Nephron (organoid): ENCODE results near the gene GSN.

Source experiments
- H3K27ac Mint-ChIP-seq, 3 experiments: 2 replicates each; pipeline ENCODE4 v1.8.0; 2020; ENCODE audit warnings: mixed read lengths in 3 of 3, mild to moderate bottlenecking in 2 of 3, moderate library complexity in 1 of 3
- H3K27me3 Mint-ChIP-seq: 2 replicates; pipeline ENCODE4 v1.8.0; 2021; ENCODE audit warnings: low read depth, mild to moderate bottlenecking, moderate library complexity, mixed read lengths
- H3K36me3 Mint-ChIP-seq: 2 replicates; pipeline ENCODE4 v1.8.0; 2020; ENCODE audit warnings: low read depth, mixed read lengths
- H3K4me1 Mint-ChIP-seq: 2 replicates; pipeline ENCODE4 v1.8.0; 2020; ENCODE audit warnings: mixed read lengths
- H3K4me3 Mint-ChIP-seq, 3 experiments: 2 replicates each; pipeline ENCODE4 v1.8.0; 2020; ENCODE audit warnings: mild to moderate bottlenecking in 3 of 3, mixed read lengths in 3 of 3, moderate library complexity in 2 of 3
- H3K9me3 Mint-ChIP-seq: 2 replicates; pipeline ENCODE4 v1.8.0; 2020; ENCODE audit warnings: mixed read lengths
- TF ChIP-seq, protein P1 (sequence below), 3 experiments: fragments of 200-600 bp; sonication (generic); IDR thresholded peaks; one replicate each; pipeline ENCODE4 v1.5.0; 2021; ENCODE audit warnings: antibody characterized with exemption in 3 of 3; ENCODE audit not compliant: unreplicated experiment in 3 of 3

The GSN gene

GRCh38 chr9:121316852-121317373 lies 49.0 kb downstream of the GSN start:
- H3K36me3 Mint-ChIP-seq: peaks cover 19% of the 10 kb centered on the region
- H3K4me1 Mint-ChIP-seq: peaks cover 6% of the 10 kb centered on the region
- TF ChIP-seq, protein P1, sequence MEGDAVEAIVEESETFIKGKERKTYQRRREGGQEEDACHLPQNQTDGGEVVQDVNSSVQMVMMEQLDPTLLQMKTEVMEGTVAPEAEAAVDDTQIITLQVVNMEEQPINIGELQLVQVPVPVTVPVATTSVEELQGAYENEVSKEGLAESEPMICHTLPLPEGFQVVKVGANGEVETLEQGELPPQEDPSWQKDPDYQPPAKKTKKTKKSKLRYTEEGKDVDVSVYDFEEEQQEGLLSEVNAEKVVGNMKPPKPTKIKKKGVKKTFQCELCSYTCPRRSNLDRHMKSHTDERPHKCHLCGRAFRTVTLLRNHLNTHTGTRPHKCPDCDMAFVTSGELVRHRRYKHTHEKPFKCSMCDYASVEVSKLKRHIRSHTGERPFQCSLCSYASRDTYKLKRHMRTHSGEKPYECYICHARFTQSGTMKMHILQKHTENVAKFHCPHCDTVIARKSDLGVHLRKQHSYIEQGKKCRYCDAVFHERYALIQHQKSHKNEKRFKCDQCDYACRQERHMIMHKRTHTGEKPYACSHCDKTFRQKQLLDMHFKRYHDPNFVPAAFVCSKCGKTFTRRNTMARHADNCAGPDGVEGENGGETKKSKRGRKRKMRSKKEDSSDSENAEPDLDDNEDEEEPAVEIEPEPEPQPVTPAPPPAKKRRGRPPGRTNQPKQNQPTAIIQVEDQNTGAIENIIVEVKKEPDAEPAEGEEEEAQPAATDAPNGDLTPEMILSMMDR (IDR thresholded peaks at IDR 0.05; ENCODE audit: unreplicated experiment in 3 of 3): no peak
- H3K4me3 Mint-ChIP-seq: no peak overlapping the region
- peaks cover 3% of the 10 kb centered on the region for H3K27me3 Mint-ChIP-seq
- H3K9me3 Mint-ChIP-seq: no peaks in the 10 kb centered on the region
- peak overlapping the region in 1 of 3 experiments; percentile 52 for H3K27ac Mint-ChIP-seq

DNA sequence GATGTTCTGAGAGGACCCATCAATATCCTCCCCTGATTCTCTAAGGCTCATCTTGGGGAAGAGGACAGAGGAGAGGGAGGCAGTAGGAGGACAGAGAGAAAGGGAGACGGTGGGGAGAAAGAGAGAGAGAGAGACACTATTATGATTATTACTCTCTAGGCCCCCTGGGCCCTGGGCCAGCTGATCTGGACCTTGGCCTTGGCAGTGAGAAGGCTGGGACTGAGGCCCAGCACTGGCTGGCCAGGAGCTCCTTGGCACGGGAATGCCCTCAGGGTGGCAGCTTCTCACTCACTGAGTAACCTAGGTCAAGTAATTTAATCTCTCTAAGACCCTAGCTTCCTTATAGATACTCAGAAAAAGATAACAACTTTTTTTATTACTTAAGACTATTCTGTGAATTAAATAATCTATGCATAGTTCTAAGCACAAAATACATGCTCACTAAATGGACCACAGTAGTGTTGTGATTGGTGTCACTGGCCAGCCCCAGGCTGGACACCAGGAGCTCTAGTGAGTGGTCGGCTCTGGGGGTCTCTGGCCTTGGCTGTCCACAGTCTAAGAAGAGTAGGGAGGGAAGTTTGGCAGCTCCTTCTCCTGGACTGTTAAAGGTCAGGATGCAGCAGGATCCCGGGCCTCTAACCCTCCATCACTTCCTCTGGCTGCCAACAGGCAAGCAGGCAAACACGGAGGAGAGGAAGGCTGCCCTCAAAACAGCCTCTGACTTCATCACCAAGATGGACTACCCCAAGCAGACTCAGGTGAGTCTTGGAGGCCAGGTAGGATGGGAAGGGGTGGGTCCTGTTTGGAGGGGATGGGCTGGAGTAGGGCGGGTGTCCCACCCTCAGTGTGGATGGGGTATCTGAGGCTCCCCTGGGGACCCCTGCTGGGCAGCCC lies 50.0 kb downstream of the GSN start:
- Mint-ChIP-seq H3K9me3 (no peaks in the 10 kb centered on the region), H3K4me1 (peaks cover 6% of the 10 kb centered on the region), H3K27me3 (peaks cover 3% of the 10 kb centered on the region), H3K36me3 (peaks cover 26% of the 10 kb centered on the region), H3K4me3 (no peak overlapping the region), H3K27ac (peak overlapping the region in 1 of 3 experiments; percentile 52)
- TF ChIP-seq, protein P1 (IDR thresholded peaks at IDR 0.05; ENCODE audit: unreplicated experiment in 3 of 3): no peak

DNA sequence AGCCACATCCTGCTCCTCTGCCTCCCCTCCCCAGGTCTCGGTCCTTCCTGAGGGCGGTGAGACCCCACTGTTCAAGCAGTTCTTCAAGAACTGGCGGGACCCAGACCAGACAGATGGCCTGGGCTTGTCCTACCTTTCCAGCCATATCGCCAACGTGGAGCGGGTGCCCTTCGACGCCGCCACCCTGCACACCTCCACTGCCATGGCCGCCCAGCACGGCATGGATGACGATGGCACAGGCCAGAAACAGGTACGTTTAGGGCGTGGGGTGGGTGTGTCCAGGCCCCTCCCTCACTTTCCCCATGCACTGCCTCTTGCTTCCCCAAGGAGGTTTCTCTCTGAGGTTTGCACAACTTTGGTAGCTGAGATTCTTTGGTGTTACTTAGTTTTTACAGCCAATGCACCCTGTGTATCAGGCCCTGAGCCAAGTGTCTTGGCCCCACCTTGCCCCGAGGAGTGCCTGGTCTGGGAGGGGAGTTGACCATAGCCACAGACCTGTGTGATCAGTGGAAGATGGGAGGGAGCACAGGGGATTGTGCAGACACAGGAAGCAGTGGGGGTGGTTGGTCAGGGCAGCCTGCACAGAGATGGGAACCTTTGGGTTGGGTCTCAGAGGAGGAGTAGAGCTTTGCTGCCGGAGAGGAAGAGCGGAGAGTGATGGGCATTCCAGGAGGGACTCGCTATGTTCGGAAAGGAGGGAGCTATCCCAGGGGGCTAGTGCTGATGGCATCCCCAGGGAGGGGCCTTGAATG lies 50.8 kb downstream of the GSN start:
- no peak overlapping the region for H3K4me3 Mint-ChIP-seq
- peaks cover 6% of the 10 kb centered on the region for H3K4me1 Mint-ChIP-seq
- no peaks in the 10 kb centered on the region for H3K9me3 Mint-ChIP-seq
- peaks cover 31% of the 10 kb centered on the region for H3K36me3 Mint-ChIP-seq
- H3K27me3 Mint-ChIP-seq: peaks cover 3% of the 10 kb centered on the region
- TF ChIP-seq, protein P1 (IDR thresholded peaks at IDR 0.05; ENCODE audit: unreplicated experiment in 3 of 3): no peak
- H3K27ac Mint-ChIP-seq: peak overlapping the region in 1 of 3 experiments; percentile 45

GRCh38 chr9:121319383-121319780 lies 51.4 kb downstream of the GSN start:
- Mint-ChIP-seq H3K27me3 (peaks cover 3% of the 10 kb centered on the region), H3K36me3 (peaks cover 27% of the 10 kb centered on the region), H3K27ac (no peak overlapping the region), H3K9me3 (no peaks in the 10 kb centered on the region), H3K4me1 (peaks cover 6% of the 10 kb centered on the region), H3K4me3 (no peak overlapping the region)
- TF ChIP-seq, protein P1 (IDR thresholded peaks at IDR 0.05; ENCODE audit: unreplicated experiment in 3 of 3): no peak

GRCh38 chr9:121321016-121321503 lies 53.1 kb downstream of the GSN start:
- no peak overlapping the region for H3K27ac Mint-ChIP-seq
- TF ChIP-seq, protein P1 (IDR thresholded peaks at IDR 0.05; ENCODE audit: unreplicated experiment in 3 of 3): no peak
- peaks cover 38% of the 10 kb centered on the region for H3K36me3 Mint-ChIP-seq
- peaks cover 6% of the 10 kb centered on the region for H3K4me1 Mint-ChIP-seq
- H3K27me3 Mint-ChIP-seq: peaks cover 3% of the 10 kb centered on the region
- no peaks in the 10 kb centered on the region for H3K9me3 Mint-ChIP-seq
- no peak overlapping the region for H3K4me3 Mint-ChIP-seq
